Measurements from ENCODE around the gene TTLL11.

- no peak for TF ChIP-seq CTCF (IDR thresholded peaks at IDR 0.05)
- TF ChIP-seq ZFX (IDR thresholded peaks at IDR 0.05; ENCODE audit: borderline replicate concordance), result no peak
These were observed 290.4 kb downstream of the TTLL11 start for GRCh38 chr9:121802753-121803152.

All from 22Rv1 (cell line).